ENCODE measurements around the gene PTPRK. TPM values are rescaled to one million over a fixed set of nuclear protein-coding genes. Genes with fewer than 3 reads are reported as not detected.

Gene PTPRK
- total RNA-seq, 1 donor from 2014 or later = 18.4 TPM

DNA sequence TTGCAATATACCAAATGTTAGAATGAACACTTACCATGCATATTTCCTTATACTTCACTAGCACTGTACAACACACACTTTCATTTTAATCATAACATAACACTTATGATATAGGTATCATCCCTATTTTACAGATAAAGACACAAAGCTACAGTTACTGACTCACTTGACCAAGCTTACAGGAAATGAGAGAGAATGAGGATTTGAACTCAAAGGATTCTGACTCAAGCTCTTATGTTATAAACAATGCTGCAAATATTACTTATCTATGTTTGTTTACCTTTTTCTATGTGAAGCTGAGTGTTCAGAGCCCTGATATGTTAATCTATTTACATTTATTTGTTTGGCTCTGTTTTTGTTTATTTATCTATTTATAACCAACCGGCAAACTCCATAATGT is 245.4 kb downstream of the PTPRK start:
- H3K27me3 ChIP-seq (ENCODE audit: low read depth) = no peaks in the 10 kb centered on the region
- DNase-seq = no peak
- TF ChIP-seq, protein P1, sequence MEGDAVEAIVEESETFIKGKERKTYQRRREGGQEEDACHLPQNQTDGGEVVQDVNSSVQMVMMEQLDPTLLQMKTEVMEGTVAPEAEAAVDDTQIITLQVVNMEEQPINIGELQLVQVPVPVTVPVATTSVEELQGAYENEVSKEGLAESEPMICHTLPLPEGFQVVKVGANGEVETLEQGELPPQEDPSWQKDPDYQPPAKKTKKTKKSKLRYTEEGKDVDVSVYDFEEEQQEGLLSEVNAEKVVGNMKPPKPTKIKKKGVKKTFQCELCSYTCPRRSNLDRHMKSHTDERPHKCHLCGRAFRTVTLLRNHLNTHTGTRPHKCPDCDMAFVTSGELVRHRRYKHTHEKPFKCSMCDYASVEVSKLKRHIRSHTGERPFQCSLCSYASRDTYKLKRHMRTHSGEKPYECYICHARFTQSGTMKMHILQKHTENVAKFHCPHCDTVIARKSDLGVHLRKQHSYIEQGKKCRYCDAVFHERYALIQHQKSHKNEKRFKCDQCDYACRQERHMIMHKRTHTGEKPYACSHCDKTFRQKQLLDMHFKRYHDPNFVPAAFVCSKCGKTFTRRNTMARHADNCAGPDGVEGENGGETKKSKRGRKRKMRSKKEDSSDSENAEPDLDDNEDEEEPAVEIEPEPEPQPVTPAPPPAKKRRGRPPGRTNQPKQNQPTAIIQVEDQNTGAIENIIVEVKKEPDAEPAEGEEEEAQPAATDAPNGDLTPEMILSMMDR (IDR thresholded peaks at IDR 0.05; ENCODE audit: borderline replicate concordance) = no peak
- intact Hi-C loops (cut with micrococcal nuclease) = no loop called here
- H3K36me3 ChIP-seq = no peaks in the 10 kb centered on the region
- H3K4me3 ChIP-seq = no peak overlapping the region
- no peaks in the 10 kb centered on the region for H3K9me3 ChIP-seq (replicated peaks)
- H3K27ac ChIP-seq (replicated peaks) = no peak overlapping the region
- H3K4me1 ChIP-seq = peaks cover 46% of the 10 kb centered on the region

DNA sequence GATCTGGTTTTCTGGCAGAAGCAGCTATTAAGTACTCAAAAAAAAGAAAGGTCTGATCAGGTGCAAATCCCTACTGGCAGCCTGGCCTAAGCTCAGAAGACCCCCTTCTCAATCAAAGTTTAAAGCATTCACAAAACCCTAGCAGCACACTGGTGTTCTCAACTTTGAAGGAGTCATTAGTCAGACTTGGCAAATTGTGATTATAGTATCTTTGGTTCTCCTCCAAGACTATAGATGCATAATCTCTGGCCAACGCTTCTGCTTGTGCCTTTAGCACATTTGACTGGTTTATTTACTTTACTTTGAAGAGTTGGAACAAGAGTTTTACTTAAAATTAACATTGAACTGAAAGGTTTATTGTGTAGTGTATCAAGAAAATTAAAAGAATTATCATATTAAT is 248.9 kb downstream of the PTPRK start:
- Histone ChIP-seq H3K4me3 (no peak overlapping the region), H3K27me3 (ENCODE audit: low read depth) (no peaks in the 10 kb centered on the region), H3K27ac (replicated peaks) (no peak overlapping the region), H3K9me3 (replicated peaks) (no peaks in the 10 kb centered on the region), H3K4me1 (peaks cover 46% of the 10 kb centered on the region), H3K36me3 (no peaks in the 10 kb centered on the region)
- DNase-seq = no peak
- TF ChIP-seq, protein P1 (IDR thresholded peaks at IDR 0.05; ENCODE audit: borderline replicate concordance) = no peak
- intact Hi-C loops (cut with micrococcal nuclease) = no loop called here

DNA sequence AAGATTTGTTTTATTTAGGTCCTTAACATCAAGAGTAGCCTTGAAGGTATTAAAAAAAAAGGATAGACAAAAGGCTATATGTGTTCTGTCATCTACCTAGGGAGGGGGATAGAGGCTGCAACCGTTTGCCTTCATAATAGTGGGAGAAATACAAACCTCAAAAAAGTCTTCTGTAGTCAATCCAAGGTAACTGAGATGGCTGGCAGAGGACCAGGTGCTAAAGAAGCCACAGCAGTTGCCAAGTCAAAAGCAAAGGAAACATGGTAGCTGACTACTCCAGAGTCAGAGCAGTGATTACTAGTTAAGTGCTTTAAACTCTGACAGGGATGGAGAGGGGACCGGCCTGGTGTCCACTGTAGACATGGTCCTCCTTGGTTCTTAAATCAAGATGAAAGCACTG is 249.4 kb downstream of the PTPRK start:
- intact Hi-C loops (cut with micrococcal nuclease) = no loop called here
- H3K27ac ChIP-seq (replicated peaks) = no peak overlapping the region
- TF ChIP-seq, protein P1 (IDR thresholded peaks at IDR 0.05; ENCODE audit: borderline replicate concordance) = no peak
- H3K36me3 ChIP-seq = no peaks in the 10 kb centered on the region
- no peak for DNase-seq
- peaks cover 40% of the 10 kb centered on the region for H3K4me1 ChIP-seq
- H3K4me3 ChIP-seq = no peak overlapping the region
- no peaks in the 10 kb centered on the region for H3K27me3 ChIP-seq (ENCODE audit: low read depth)
- H3K9me3 ChIP-seq (replicated peaks) = no peaks in the 10 kb centered on the region

- H3K4me3 ChIP-seq = no peak overlapping the region
- H3K27me3 ChIP-seq (ENCODE audit: low read depth) = no peaks in the 10 kb centered on the region
- H3K27ac ChIP-seq (replicated peaks) = no peak overlapping the region
- H3K36me3 ChIP-seq = no peaks in the 10 kb centered on the region
- H3K9me3 ChIP-seq (replicated peaks) = no peaks in the 10 kb centered on the region
- TF ChIP-seq, protein P1 (IDR thresholded peaks at IDR 0.05; ENCODE audit: borderline replicate concordance) = no peak
- intact Hi-C loops (cut with micrococcal nuclease) = no loop called here
- H3K4me1 ChIP-seq = peaks cover 31% of the 10 kb centered on the region
- DNase-seq = no peak
Measured at GRCh38 chr6:128266946-128267345, 253.5 kb downstream of the PTPRK start.

DNA sequence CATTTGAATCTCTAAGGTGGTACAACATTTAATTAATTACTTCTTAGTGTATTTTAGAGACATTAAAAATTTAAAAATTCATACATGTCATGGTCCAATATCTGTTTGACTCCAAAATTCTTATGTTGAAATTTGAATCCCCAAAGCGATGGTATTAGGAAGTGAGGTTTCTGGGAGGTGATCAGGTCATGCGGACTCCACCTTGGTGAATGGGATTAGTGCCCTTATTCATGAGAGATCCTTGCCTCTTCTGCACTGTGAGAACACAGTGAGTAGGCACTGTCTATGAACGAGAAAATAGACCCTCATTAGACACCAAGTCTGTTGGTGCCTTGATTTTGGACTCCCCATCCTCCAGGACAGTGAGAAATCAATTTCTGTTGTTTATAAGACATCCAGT is 254.7 kb downstream of the PTPRK start:
- TF ChIP-seq, protein P1 (IDR thresholded peaks at IDR 0.05; ENCODE audit: borderline replicate concordance) = no peak
- Histone ChIP-seq H3K4me1 (peaks cover 30% of the 10 kb centered on the region), H3K27ac (replicated peaks) (no peak overlapping the region), H3K4me3 (no peak overlapping the region), H3K9me3 (replicated peaks) (no peaks in the 10 kb centered on the region), H3K36me3 (no peaks in the 10 kb centered on the region), H3K27me3 (ENCODE audit: low read depth) (no peaks in the 10 kb centered on the region)
- intact Hi-C loops (cut with micrococcal nuclease) = no loop called here
- DNase-seq = no peak

All from left ventricle myocardium inferior (tissue), 1 donor.